ENCODE measurements around the gene LNPK.
"Not testable (repeated sequence)": the region's sequence is repeated elsewhere in the genome, so short reads cannot be mapped to it uniquely, and the experiment has no call there.

The LNPK gene

GRCh38 chr2:176001916-176002687 lies at the start of gene LNPK:
Gene LNPK (minus strand): TSS chr2:176002267. CDS start chr2:175995584, 6,683 bp downstream.
- peak; percentile 84 to 89 (median 88) for DNase-seq (ENCODE audit: low read depth in 2 of 3, low spot score in 1 of 3)

- no peak for DNase-seq (ENCODE audit: low read depth in 2 of 3, low spot score in 1 of 3)
These were observed 37.3 kb upstream of the LNPK start for GRCh38 chr2:176039375-176039774.

- DNase-seq (ENCODE audit: low read depth in 2 of 3, low spot score in 1 of 3): no peak
These were observed 36.6 kb upstream of the LNPK start for GRCh38 chr2:176038694-176039093.

GRCh38 chr2:176035013-176035691 lies 33.1 kb upstream of the LNPK start:
- DNase-seq (ENCODE audit: low read depth in 2 of 3, low spot score in 1 of 3): no peak

GRCh38 chr2:176027806-176028205 lies 25.7 kb upstream of the LNPK start:
- DNase-seq (ENCODE audit: low read depth in 2 of 3, low spot score in 1 of 3): no peak

- no peak for DNase-seq (ENCODE audit: low read depth in 2 of 3, low spot score in 1 of 3)
These were observed 23.9 kb upstream of the LNPK start for GRCh38 chr2:176025932-176026331.

- no peak for DNase-seq (ENCODE audit: low read depth in 2 of 3, low spot score in 1 of 3)
These were observed 22.0 kb upstream of the LNPK start for GRCh38 chr2:176024083-176024482.

- DNase-seq (ENCODE audit: low read depth in 2 of 3, low spot score in 1 of 3): no peak
These were observed 20.0 kb upstream of the LNPK start for GRCh38 chr2:176022048-176022447.

GRCh38 chr2:176020400-176020799 lies 18.3 kb upstream of the LNPK start:
- DNase-seq (ENCODE audit: low read depth in 2 of 3, low spot score in 1 of 3): no peak

- DNase-seq (ENCODE audit: low read depth in 2 of 3, low spot score in 1 of 3): no peak
These were observed 16.6 kb upstream of the LNPK start for GRCh38 chr2:176018708-176019107.

- no peak for DNase-seq (ENCODE audit: low read depth in 2 of 3, low spot score in 1 of 3)
These were observed 7.4 kb upstream of the LNPK start for GRCh38 chr2:176009445-176009844.

- no peak for DNase-seq (ENCODE audit: low read depth in 2 of 3, low spot score in 1 of 3)
These were observed 2.9 kb upstream of the LNPK start for GRCh38 chr2:176004934-176005333.

GRCh38 chr2:176003958-176004357 lies 1.9 kb upstream of the LNPK start:
- DNase-seq (ENCODE audit: low read depth in 2 of 3, low spot score in 1 of 3): no peak

- DNase-seq (ENCODE audit: low read depth in 2 of 3, low spot score in 1 of 3): no peak
These were observed 682 bp upstream of the LNPK start for GRCh38 chr2:176002688-176003210.

- DNase-seq (ENCODE audit: low read depth in 2 of 3, low spot score in 1 of 3): peak; percentile 36 to 52 (median 39)
These were observed 669 bp downstream of the LNPK start for GRCh38 chr2:176001281-176001915.

- no peak for DNase-seq (ENCODE audit: low read depth in 2 of 3, low spot score in 1 of 3)
These were observed 2.7 kb downstream of the LNPK start for GRCh38 chr2:175999283-175999819.

- DNase-seq (ENCODE audit: low read depth in 2 of 3, low spot score in 1 of 3): no peak
These were observed 12.0 kb downstream of the LNPK start for GRCh38 chr2:175990099-175990498.

GRCh38 chr2:175987126-175987525 lies 14.9 kb downstream of the LNPK start:
- DNase-seq (ENCODE audit: low read depth in 2 of 3, low spot score in 1 of 3): not testable (repeated sequence)

GRCh38 chr2:175984846-175985245 lies 17.2 kb downstream of the LNPK start:
- DNase-seq (ENCODE audit: low read depth in 2 of 3, low spot score in 1 of 3): no peak

- DNase-seq (ENCODE audit: low read depth in 2 of 3, low spot score in 1 of 3): no peak
These were observed 20.5 kb downstream of the LNPK start for GRCh38 chr2:175981551-175981950.

- no peak for DNase-seq (ENCODE audit: low read depth in 2 of 3, low spot score in 1 of 3)
These were observed 25.5 kb downstream of the LNPK start for GRCh38 chr2:175976391-175977157.

All from stimulated activated CD4-positive, alpha-beta T cell treated with anti-CD3 and anti-CD28 coated beads, Interleukin-12 subunit alpha, Interleukin-12 subunit beta, amount 100 ng/mL, for 48 hours (primary cell).